ENCODE data around the gene DHX34.
"Not testable (repeated sequence)": the region's sequence is repeated elsewhere in the genome, so short reads cannot be mapped to it uniquely, and the experiment has no call there.

DHX34 gene

DNA sequence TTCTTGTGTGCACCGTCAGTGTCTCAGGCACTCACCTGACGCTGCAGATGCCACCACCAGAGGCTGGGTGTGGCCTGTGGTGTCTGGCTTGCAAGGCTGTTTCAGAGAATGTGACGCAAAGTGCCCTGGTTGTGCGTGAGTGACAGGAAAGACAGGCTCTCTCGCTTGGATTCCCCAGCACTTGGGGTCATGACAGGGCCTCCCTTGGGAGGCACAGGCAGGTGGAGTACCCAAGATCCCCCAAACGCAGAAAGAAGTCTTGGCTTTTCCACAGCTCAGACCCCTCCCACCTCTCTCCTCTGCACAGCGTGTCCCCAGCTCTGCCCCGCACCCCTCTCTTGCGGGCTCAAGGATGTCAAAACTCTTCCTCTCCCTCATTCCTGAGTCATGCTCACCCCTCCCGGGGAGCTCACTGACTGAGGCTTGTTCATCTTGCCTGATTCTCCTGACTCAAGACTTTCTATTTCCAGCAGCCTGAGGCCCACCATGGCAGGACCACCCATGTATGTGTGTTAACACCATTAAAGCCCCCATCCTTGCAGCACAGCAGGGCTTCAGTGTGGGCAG is 21.0 kb downstream of the DHX34 start:
- DNase-seq, result peak; percentile 53

DNA sequence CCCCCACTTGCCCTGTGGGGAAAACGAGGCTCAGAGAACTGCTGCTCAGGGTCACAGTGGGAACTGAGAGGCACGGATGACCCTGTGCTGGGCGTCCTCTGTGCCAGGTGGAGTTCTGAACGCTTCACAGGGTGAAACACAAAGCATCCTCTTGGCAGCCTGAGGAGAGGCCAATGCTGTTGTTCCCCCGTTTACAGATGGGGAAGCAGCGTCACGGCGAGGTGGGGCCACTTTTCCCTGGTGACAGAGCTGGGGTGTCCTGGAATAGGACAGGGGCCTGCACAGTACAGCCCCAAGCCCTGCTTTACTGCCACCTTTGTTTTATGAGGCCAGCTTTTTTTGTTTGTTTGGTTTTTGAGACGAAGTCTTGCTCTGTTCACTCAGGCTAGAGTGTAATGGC is 22.1 kb downstream of the DHX34 start:
- DNase-seq, result no peak

- DNase-seq, result no peak
Observed at GRCh38 chr19:47372603-47373002, 23.5 kb downstream of the DHX34 start.

GRCh38 chr19:47373246-47374240 is 24.4 kb downstream of the DHX34 start:
- no peak for DNase-seq

GRCh38 chr19:47374876-47375693 is 26.0 kb downstream of the DHX34 start:
- no peak for DNase-seq

- no peak for DNase-seq
Observed at GRCh38 chr19:47375694-47376588, 26.8 kb downstream of the DHX34 start.

GRCh38 chr19:47376589-47377144 is 27.6 kb downstream of the DHX34 start:
- DNase-seq, result no peak

DNA sequence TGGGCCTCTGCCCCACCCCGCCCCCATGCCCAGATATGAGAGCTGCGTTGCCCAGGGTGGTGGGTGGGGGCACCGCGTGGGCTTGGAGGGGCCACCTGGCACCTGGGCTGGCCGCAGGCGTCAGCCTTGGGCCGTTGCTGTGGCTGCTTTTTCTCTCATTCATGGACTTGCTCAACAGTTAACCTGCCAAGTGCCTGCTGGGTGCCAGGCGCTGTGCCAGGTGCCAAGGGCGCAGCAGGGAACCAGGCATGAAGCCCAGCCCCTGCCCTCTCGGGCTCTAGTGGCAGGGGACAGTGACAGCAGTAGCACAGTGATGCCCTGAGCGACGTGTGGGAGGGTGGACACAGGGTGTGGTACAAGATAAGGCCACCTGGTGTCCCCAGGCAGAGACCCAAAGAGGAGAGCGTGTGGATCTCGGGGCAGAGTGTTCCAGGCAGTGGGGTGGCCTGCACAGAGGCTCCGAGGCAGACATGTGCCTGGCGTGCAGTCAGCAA is 28.1 kb downstream of the DHX34 start:
- DNase-seq, result no peak

- no peak for DNase-seq
Observed at GRCh38 chr19:47377801-47378200, 28.7 kb downstream of the DHX34 start.

GRCh38 chr19:47378246-47378645 is 29.1 kb downstream of the DHX34 start:
- no peak for DNase-seq

DNA sequence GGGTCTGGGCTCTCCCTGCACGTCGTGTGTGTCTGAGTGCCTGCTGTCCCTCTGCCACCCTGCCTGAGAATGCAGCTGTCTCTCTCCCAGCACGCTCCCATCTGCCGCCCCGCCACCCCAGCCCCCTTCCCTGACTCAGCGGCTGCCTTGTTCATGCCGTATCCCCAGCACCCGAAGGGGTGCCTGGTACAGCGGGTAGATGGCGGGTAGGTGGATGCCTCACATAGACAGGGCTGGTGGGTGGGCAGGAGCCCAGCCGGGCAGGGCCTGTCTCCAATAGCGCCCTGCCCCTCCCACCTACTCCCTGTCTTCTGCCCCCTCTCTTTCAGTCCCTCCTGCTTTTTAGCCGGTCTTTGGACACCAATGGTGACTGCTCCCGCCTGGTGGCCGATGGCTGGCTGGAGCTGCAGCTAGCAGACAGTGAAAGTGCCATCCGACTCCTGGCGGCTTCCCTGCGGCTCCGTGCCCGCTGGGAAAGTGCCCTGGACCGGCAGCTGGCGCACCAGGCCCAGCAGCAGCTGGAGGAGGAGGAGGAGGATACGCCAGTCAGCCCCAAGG is 30.3 kb downstream of the DHX34 start:
- no peak for DNase-seq

GRCh38 chr19:47380559-47380958 is 31.4 kb downstream of the DHX34 start:
- DNase-seq, result no peak

GRCh38 chr19:47381121-47381520 is 32.0 kb downstream of the DHX34 start:
- DNase-seq, result no peak

- DNase-seq, result no peak
Observed at GRCh38 chr19:47381653-47382279, 32.7 kb downstream of the DHX34 start.

DNA sequence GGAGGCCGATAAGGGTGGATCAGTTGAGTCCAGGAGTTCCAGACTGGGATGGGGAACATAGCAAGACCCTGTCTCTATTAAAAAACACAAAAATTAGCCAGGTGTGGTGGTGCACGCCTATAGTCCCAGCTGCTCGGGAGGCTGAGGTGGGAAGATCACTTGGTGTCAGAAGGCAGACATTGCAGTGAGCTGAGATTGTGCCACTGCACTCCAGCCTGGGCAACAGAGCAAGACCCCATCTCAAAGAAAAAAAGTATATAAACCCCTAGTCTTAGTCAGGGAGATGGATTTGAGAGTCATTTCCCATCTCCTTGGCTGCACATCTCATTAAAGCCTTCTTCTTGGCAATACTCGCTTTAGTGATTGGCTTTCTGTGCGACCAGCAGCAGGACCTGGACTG is 34.8 kb downstream of the DHX34 start:
- DNase-seq, result not testable (repeated sequence)

GRCh38 chr19:47384533-47384932 is 35.4 kb downstream of the DHX34 start:
- DNase-seq, result not testable (repeated sequence)

DNA sequence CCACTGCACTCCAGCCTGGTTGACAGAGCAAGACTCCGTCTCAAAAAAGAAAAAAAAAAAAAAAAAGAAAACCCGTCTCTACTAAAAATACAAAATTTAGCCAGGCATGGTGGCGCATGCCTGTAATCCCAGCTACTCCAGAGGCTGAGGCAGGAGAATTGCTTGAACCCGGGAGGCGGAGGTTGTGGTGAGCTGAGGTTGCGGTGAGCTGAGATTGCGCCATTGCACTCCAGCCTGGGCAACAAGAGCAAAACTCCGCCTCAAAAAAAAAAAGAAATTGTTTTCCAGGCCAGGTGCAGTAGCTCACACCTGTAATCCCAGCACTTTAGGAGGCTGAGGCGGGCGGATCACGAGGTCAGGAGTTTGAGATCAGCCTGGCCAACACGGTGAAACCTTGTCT is 37.5 kb downstream of the DHX34 start:
- DNase-seq, result not testable (repeated sequence)

- DNase-seq, result not testable (repeated sequence)
Observed at GRCh38 chr19:47387623-47388022, 38.5 kb downstream of the DHX34 start.

- DNase-seq, result not testable (repeated sequence)
Observed at GRCh38 chr19:47388721-47389120, 39.6 kb downstream of the DHX34 start.

DNA sequence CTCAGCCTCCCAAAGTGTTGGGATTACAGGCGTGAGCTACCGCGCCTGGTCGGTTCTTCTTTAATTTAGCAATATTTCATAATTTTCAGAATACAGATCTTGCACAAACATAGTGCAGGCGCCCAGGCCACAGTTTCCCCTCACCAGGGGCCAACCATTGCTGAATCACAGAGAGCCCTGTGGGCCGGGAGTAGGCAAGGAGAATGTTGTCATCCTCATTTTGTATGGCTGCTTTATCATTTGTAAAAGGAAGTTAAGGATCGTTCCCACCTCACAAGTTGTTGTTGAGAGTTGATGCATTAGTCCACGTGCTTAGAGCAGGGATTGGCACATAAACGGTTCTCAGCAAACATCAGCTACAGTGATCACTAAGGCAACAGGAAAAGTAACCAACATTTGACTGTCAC is 40.0 kb downstream of the DHX34 start:
- DNase-seq, result no peak

Measured in NCI-H226 (cell line).